HG03571 (cell line): ENCODE data around the gene DNAAF2.
"Not testable (repeated sequence)": the region's sequence is repeated elsewhere in the genome, so short reads cannot be mapped to it uniquely, and the experiment has no call there.

Experiments
- ATAC-seq: cut with Tn5 transposase; IDR thresholded peaks from one replicate; pipeline ENCODE4 v1.9.1; 2021; ENCODE audit not compliant: unreplicated experiment

Gene DNAAF2

DNA sequence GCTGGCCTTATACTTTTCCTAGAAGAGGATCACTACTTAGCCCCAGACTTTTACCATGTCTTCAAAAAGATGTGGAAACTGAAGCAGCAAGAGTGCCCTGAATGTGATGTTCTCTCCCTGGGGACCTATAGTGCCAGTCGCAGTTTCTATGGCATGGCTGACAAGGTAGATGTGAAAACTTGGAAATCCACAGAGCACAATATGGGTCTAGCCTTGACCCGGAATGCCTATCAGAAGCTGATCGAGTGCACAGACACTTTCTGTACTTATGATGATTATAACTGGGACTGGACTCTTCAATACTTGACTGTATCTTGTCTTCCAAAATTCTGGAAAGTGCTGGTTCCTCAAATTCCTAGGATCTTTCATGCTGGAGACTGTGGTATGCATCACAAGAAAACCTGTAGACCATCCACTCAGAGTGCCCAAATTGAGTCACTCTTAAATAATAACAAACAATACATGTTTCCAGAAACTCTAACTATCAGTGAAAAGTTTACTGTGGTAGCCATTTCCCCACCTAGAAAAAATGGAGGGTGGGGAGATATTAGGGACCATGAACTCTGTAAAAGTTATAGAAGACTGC is 12.9 kb downstream of the DNAAF2 start:
- no peak for ATAC-seq

DNA sequence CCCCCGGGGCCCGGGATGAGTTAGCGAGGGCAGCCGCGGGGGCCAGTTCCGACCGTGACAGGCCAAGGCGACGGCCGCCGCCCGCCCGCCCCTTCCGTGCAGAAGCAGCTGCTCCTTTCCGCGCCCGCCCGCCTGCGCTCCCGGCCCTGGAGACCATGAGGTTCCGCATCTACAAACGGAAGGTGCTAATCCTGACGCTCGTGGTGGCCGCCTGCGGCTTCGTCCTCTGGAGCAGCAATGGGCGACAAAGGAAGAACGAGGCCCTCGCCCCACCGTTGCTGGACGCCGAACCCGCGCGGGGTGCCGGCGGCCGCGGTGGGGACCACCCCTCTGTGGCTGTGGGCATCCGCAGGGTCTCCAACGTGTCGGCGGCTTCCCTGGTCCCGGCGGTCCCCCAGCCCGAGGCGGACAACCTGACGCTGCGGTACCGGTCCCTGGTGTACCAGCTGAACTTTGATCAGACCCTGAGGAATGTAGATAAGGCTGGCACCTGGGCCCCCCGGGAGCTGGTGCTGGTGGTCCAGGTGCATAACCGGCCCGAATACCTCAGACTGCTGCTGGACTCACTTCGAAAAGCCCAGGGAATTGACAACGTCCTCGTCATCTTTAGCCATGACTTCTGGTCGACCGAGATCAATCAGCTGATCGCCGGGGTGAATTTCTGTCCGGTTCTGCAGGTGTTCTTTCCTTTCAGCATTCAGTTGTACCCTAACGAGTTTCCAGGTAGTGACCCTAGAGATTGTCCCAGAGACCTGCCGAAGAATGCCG is 13.7 kb downstream of the DNAAF2 start:
- peak; percentile 27 for ATAC-seq

- ATAC-seq, result peak; percentile 93
Measured at GRCh38 chr14:49620182-49621113, 14.6 kb downstream of the DNAAF2 start, which contains the start of the genes MGAT2 and RPL36AL. Gene MGAT2, plus strand, starts transcription at chr14:49620799. Its CDS starts 470 bp downstream, at chr14:49621269. Gene RPL36AL, minus strand, starts transcription at chr14:49620626. Its CDS starts 1,522 bp downstream, at chr14:49619104.

DNA sequence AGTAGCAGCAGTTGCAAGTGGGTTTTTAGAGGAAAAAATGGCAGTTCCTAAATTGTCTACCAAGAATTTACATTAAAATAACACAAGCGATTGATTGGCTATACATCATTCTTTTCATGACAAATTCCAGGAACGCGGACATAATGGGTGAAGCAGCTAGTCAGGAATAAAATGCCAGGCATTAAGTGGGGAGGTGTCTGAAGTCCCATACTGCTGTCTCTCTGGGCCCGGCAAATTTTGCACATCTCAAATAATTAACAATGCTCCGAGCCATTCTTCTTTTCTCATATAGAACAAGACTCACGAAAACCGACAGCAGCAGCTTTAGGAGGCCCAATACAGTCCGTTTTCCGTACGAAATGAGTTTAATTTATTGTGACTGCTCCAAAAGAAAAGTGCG is 15.3 kb downstream of the DNAAF2 start:
- ATAC-seq, result no peak

GRCh38 chr14:49619273-49619672 is 15.8 kb downstream of the DNAAF2 start:
- ATAC-seq, result not testable (repeated sequence)

- ATAC-seq, result no peak
Measured at GRCh38 chr14:49617852-49618519, 17.1 kb downstream of the DNAAF2 start.

- no peak for ATAC-seq
Measured at GRCh38 chr14:49615776-49616175, 19.3 kb downstream of the DNAAF2 start.

DNA sequence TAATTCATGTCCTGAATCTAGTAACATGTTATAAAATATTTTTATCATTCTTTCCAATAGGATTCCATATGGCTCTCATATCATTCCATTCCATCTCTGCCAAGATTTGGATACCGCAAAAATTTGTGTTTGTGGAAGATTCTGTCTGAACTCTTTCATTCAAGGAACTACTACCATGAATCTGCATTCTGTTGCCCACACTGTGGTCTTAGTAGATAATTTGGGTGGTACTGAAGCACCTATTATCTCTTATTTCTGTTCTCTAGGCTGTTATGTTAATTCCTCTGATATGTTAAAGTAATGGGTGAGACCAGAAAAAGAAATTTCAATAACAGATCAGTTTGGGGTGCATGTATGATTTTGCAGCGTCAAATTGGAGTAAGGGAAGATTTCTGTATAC is 20.8 kb downstream of the DNAAF2 start:
- no peak for ATAC-seq

- no peak for ATAC-seq
Measured at GRCh38 chr14:49612671-49613070, 22.4 kb downstream of the DNAAF2 start.

- no peak for ATAC-seq
Measured at GRCh38 chr14:49612251-49612650, 22.8 kb downstream of the DNAAF2 start.

DNA sequence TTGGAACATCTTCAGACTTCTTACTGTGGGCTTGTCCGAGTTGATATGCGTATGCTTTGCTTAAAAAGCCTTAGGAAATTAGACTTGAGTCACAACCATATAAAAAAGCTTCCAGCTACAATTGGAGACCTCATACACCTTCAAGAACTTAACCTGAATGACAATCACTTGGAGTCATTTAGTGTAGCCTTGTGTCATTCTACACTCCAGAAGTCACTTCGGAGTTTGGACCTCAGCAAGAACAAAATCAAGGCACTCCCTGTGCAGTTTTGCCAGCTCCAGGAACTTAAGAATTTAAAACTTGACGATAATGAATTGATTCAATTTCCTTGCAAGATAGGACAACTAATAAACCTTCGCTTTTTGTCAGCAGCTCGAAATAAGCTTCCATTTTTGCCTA is 27.5 kb downstream of the DNAAF2 start:
- no peak for ATAC-seq

DNA sequence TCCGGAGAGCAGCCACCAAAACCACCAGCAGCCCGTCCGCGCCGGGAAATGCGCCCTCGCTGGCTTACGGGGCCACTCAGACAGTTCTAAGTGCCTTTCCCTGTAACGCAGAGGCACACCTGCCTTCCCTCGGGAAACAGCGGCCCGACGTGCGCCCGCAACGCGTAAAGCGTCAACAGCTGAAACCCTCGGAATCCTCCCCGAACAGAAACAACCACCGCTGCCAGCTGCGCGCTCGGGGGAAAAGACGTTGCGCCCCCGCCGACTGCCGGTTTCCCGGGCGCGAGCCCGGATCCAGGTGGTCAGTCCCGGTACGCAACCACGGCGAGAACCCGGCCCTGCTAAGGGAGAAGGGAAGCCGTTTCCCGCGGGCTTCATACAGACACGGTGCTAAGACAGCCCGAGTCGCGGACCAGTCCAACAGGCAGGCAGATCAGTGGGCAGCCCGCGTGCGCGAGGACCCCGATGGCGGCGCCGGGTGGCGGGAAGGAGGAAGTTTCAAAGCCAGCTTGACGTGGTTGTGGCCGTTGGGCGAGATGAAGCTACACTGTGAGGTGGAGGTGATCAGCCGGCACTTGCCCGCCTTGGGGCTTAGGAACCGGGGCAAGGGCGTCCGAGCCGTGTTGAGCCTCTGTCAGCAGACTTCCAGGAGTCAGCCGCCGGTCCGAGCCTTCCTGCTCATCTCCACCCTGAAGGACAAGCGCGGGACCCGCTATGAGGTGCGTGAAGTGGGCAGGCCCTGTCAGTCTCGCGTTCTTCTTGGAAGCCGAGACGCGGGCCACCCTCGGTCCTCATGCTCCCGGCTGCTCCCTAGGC is 36.4 kb downstream of the DNAAF2 start, which contains the start of gene LRR1:
Gene LRR1, plus strand, starts transcription at position 456 of the 816 bp plus-strand sequence. Its CDS starts 81 bp downstream, at position 537.
- peak; percentile 44 for ATAC-seq

DNA sequence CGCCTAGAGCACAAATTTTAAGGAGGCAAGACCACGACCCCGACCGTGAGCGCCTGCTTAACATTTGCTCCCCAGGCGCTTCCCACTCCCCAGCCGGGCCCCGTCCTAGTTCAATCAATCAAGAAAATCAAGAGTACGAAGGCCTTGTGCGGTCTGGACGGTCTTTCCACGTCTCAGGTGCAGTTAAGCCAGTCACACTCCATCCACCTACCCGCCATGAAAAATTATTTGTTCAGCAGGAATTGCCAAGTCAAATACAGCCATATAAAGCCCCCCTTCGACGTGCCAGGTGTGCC is 36.9 kb downstream of the DNAAF2 start:
- ATAC-seq, result no peak

DNA sequence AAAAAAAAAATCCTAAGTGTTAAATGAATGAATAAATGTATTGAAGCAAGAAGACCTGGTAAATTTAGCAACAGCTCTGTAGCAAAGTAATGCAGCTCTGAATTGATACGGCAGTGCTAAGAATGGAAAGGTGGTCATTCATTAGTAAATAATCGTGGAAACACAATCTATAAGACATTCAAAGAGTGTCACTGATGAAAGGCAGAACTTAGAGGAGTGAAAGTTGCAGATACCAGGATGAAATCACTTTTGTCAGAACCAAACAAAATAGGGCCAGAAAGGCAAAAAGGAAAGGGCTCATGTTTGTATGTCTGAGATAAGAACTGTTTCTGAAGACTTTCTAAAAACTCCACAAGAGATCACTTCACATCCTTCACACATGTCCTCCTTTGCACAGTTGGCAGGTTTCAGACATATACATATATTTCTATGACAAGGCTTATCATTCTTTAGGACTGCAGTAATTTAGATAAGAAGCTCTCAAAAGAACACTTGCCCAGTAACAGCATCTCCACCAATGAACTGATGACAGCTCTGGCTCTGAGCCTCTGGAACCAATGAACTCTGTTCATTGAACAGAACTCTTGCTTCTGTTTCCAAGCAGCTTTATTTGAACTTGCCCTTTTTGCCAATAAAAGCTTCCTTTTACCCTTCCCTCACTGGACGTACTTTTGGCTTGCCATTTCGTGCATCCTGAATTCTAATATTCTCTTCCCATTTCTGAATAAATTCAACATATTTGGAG is 40.5 kb downstream of the DNAAF2 start:
- ATAC-seq, result peak; percentile 34

DNA sequence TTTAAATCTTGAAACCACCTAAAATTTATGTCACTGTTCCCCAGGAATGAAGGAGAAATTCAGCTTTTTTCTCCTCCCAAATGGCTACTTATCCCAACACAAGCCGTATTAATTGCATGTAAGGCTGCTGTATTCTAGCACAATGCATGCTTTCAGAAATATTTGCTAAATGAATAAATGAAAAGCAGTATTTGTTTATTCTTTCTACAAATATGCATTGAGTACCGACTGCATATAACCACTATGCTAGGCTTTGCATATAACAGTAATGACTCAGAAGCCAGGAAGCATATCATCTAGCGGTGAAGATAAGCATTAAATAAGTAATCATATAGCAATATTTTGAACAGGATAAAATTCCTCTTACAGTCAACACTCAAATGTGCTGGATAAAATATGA is 42.0 kb downstream of the DNAAF2 start:
- peak; percentile 33 for ATAC-seq

DNA sequence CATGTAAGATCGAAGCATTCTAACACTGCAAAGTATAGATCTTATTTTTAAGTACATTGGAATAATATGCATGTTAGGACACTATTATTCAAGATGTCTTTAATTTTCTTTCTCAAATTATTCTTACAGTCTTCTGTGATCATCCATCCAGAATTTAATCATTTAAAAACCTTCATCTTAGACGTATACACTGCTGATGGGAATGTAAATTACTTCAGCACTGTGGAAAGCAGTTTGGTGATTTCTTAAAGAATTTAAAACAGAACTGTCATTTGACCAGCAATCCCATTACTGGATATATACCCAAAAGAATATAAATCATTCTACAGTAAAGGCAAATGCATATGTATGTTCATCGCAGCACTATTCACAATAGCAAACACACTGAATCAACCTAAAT is 45.7 kb downstream of the DNAAF2 start:
- no peak for ATAC-seq

GRCh38 chr14:49586673-49587460 is 48.2 kb downstream of the DNAAF2 start:
- peak; percentile 29 for ATAC-seq

DNA sequence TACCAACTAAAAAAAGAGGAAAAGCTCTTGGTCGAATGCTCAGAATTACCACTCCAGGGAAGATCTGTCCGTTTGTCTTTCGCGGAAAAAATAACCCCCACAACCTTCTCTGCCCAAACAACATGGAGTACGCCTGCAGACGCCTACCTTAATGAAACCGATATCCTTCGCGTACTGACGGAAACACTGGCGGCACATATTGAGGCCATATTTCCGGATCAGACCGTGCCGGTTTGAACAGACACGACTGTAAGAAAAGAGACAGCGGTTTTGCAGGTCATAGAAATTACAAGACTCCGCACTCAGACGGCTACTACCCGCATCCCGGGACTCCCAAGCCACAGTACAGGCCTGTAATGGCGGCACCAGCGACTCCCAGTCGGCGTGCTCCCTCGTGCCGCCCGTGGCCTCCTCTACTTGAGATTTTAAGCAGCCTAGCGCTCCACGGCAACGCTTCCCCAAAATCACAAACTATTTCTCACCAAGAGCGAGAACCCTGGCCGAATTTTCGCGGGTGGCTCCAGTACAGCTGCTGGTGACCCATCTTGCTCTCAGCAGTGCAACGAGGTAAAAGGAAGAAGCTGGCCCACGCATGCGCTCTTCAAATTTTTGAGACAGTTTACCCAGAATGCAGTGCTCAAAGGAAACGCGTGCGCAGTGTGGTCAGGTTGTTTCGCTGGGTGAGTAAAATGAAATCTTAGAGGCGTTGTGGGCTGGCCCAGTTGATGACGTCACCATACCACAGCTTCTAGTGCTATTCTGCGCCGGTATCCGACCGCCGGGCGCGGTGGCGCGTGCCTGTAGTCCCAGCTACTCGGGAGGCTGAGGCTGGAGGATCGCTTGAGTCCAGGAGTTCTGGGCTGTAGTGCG is 49.0 kb downstream of the DNAAF2 start, which contains the start of gene RPS29:
Gene RPS29, minus strand, starts transcription at position 578 of the 870 bp plus-strand sequence. Its CDS starts 34 bp downstream, at position 544.
- ATAC-seq, result peak; percentile 90
